Activated B cell treated with CpG ODN at 0.5 μM for 24 hours (primary cell): ENCODE measurements around the gene METTL21C. TPM values are rescaled to one million over a fixed set of nuclear protein-coding genes. Genes with fewer than 3 reads are reported as not detected.

Experiments used
- ATAC-seq: fragments of 200-7000 bp; cut with Tn5 transposase; one replicate; pipeline ENCODE4 v1.10.0; 2021; ENCODE audit warnings: low read depth, mild to moderate bottlenecking, moderate library complexity
- CTCF ChIA-PET: fragments of 350-600 bp; sonication (Branson Sonifier 250); formaldehyde crosslinking; loops from one replicate; lab custom pipeline; 2021; ENCODE audit warnings: antibody characterized with exemption; lab: Charles Lee
- POLR2A ChIA-PET: fragments of 350-600 bp; sonication (Branson Sonifier 250); formaldehyde crosslinking; loops from one replicate; lab custom pipeline; 2021; ENCODE audit warnings: antibody characterized with exemption; lab: Charles Lee
- DNase-seq: peaks from one replicate; pipeline ENCODE4 v3.0.0; 2022
- H3K27ac Mint-ChIP-seq: one replicate; pipeline ENCODE4 v1.8.0; 2020; ENCODE audit warnings: mixed read lengths
- H3K27me3 Mint-ChIP-seq: one replicate; pipeline ENCODE4 v1.8.0; 2021; ENCODE audit warnings: mixed read lengths
- H3K36me3 Mint-ChIP-seq: one replicate; pipeline ENCODE4 v1.8.0; 2021; ENCODE audit warnings: low read depth, mixed read lengths
- H3K4me1 Mint-ChIP-seq: one replicate; pipeline ENCODE4 v1.8.0; 2021; ENCODE audit warnings: mixed read lengths
- H3K4me3 Mint-ChIP-seq: one replicate; pipeline ENCODE4 v1.8.0; 2020; ENCODE audit warnings: mild to moderate bottlenecking, mixed read lengths
- H3K9me3 Mint-ChIP-seq: one replicate; pipeline ENCODE4 v1.8.0; 2020; ENCODE audit warnings: mixed read lengths
- CTCF ChIP-seq: fragments of 200-600 bp; IDR thresholded peaks from one replicate; pipeline ENCODE4 v1.8.0; 2022; ENCODE audit warnings: antibody characterized with exemption, mild to moderate bottlenecking
- intact Hi-C: fragments of 100-400 bp; cut with micrococcal nuclease; formaldehyde crosslinking; loops from one replicate; pipeline ENCODE4 v1.15.1; 2024
- total RNA-seq: library from RNA; stranded (reverse); gene quantifications from 2 replicates; pipeline ENCODE4 v1.2.3, GENCODE V29; 2022

METTL21C gene
- total RNA-seq, 1 donor from 2014 or later, result not detected

- no peak overlapping the region for H3K27ac Mint-ChIP-seq
- intact Hi-C loops, result no loop called here
- POLR2A ChIA-PET, result no interaction called here
- TF ChIP-seq CTCF, result no peak
- CTCF ChIA-PET, result no interaction called here
- no peaks in the 10 kb centered on the region for H3K9me3 Mint-ChIP-seq
- H3K4me1 Mint-ChIP-seq, result no peaks in the 10 kb centered on the region
- H3K27me3 Mint-ChIP-seq, result no peaks in the 10 kb centered on the region
- DNase-seq (no peak), ATAC-seq (no peak)
- H3K4me3 Mint-ChIP-seq, result no peak overlapping the region
- H3K36me3 Mint-ChIP-seq, result peaks cover 75% of the 10 kb centered on the region
These were observed 46.8 kb downstream of the METTL21C start for GRCh38 chr13:102648046-102648445.

- no peak overlapping the region for H3K4me3 Mint-ChIP-seq
- ChIA-PET CTCF (no interaction called here), POLR2A (no interaction called here)
- DNase-seq (no peak), ATAC-seq (no peak)
- intact Hi-C loops, result no loop called here
- H3K4me1 Mint-ChIP-seq, result no peaks in the 10 kb centered on the region
- peaks cover 82% of the 10 kb centered on the region for H3K36me3 Mint-ChIP-seq
- no peak overlapping the region for H3K27ac Mint-ChIP-seq
- no peak for TF ChIP-seq CTCF
- no peaks in the 10 kb centered on the region for H3K9me3 Mint-ChIP-seq
- no peaks in the 10 kb centered on the region for H3K27me3 Mint-ChIP-seq
These were observed 49.1 kb downstream of the METTL21C start for GRCh38 chr13:102645701-102646100.

GRCh38 chr13:102643656-102644055, 51.2 kb downstream of the METTL21C start:
- ChIA-PET POLR2A (no interaction called here), CTCF (no interaction called here)
- H3K27ac Mint-ChIP-seq, result no peak overlapping the region
- ATAC-seq (no peak), DNase-seq (no peak)
- peaks cover 80% of the 10 kb centered on the region for H3K36me3 Mint-ChIP-seq
- TF ChIP-seq CTCF, result no peak
- no peaks in the 10 kb centered on the region for H3K4me1 Mint-ChIP-seq
- H3K27me3 Mint-ChIP-seq, result no peaks in the 10 kb centered on the region
- H3K4me3 Mint-ChIP-seq, result no peak overlapping the region
- intact Hi-C loops, result no loop called here
- no peaks in the 10 kb centered on the region for H3K9me3 Mint-ChIP-seq

- intact Hi-C loops, result no loop called here
- H3K4me3 Mint-ChIP-seq, result no peak overlapping the region
- no peak for TF ChIP-seq CTCF
- ATAC-seq (no peak), DNase-seq (no peak)
- H3K27me3 Mint-ChIP-seq, result no peaks in the 10 kb centered on the region
- no peaks in the 10 kb centered on the region for H3K9me3 Mint-ChIP-seq
- no peaks in the 10 kb centered on the region for H3K4me1 Mint-ChIP-seq
- POLR2A ChIA-PET, result no interaction called here
- CTCF ChIA-PET, result no interaction called here
- peaks cover 81% of the 10 kb centered on the region for H3K36me3 Mint-ChIP-seq
- H3K27ac Mint-ChIP-seq, result no peak overlapping the region
These were observed 52.4 kb downstream of the METTL21C start for GRCh38 chr13:102642475-102642874.

GRCh38 chr13:102642029-102642428, 52.8 kb downstream of the METTL21C start:
- ChIA-PET CTCF (no interaction called here), POLR2A (no interaction called here)
- H3K27me3 Mint-ChIP-seq, result no peaks in the 10 kb centered on the region
- H3K36me3 Mint-ChIP-seq, result peaks cover 83% of the 10 kb centered on the region
- no peak overlapping the region for H3K4me3 Mint-ChIP-seq
- no peak overlapping the region for H3K27ac Mint-ChIP-seq
- TF ChIP-seq CTCF, result no peak
- no peaks in the 10 kb centered on the region for H3K9me3 Mint-ChIP-seq
- no peak for DNase-seq
- ATAC-seq, result no peak
- intact Hi-C loops, result no loop called here
- H3K4me1 Mint-ChIP-seq, result no peaks in the 10 kb centered on the region
